Right ventricle myocardium superior (tissue), 1 donor: Measurements from ENCODE around the gene PPP1R3D. TPM values are rescaled to one million over a fixed set of nuclear protein-coding genes. Genes with fewer than 3 reads are reported as not detected.
"Not testable (repeated sequence)": the region's sequence is repeated elsewhere in the genome, so short reads cannot be mapped to it uniquely, and the experiment has no call there.

Experiments used
- ATAC-seq: fragments of 200-7000 bp; cut with Tn5 transposase; one replicate; pipeline ENCODE4 v1.9.1; 2020; ENCODE audit warnings: mild to moderate bottlenecking; ENCODE audit not compliant: poor library complexity
- DNase-seq: peaks from one replicate; pipeline ENCODE4 v3.0.0-alpha.2; 2020
- intact Hi-C: fragments of 100-400 bp; cut with DNase I; formaldehyde crosslinking; loops from one replicate; pipeline ENCODE4 v1.11.2; 2022
- total RNA-seq: library from RNA; stranded (reverse); fragmentation: NEBNext Ultra II Directional; extraction: Animal tissue kit (Norgen Biotek cat#: 25700); gene quantifications from one replicate; pipeline ENCODE4 v1.2.1, GENCODE V29; 2021
- donor health status: DM: no; HTN: yes; CAD: no; lungs with severe emphysema.

PPP1R3D gene
- total RNA-seq, 1 donor from 2014 or later, result 12.7 TPM

DNA sequence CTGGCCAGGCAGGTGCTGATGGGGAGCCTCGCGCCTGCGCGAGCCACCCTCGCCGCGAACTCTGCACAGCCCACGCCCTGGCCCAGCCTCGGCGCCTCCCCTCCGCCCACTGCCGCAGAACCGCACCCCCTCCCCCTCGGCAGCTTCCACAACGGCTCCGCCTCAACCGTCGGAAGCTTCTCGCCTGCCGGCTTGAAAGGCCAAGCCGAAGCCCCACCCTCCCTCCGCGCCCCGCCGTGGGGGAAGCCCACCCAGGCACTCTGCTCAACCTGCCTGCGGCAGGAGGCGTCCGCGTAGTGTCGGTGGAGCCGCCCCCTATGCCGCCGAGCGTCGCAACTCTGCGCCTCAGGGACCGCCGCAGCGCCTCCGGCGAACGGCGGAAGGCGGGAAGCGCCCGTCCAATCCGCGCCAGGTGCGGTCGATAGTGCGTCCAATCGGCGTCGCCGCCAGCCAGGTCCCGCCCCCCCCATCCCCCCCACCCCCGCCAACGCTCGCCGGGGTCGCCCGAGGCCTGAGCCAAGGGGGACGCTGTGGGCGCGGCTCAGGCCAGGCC, 6.7 kb downstream of the PPP1R3D start, which contains the start of gene SYCP2:
Gene SYCP2 (minus strand): TSS at position 342 of the 553 bp plus-strand sequence. CDS start 11,224 bp downstream, outside the sequence.
- peak; percentile 81 for ATAC-seq
- intact Hi-C loops, result no loop called here
- DNase-seq, result peak; percentile 77

GRCh38 chr20:59932616-59933295, 7.3 kb downstream of the PPP1R3D start:
- DNase-seq, result peak; percentile 46
- no peak for ATAC-seq
- intact Hi-C loops, result no loop called here

GRCh38 chr20:59931511-59932312, 8.4 kb downstream of the PPP1R3D start:
- intact Hi-C loops, result no loop called here
- no peak for ATAC-seq
- DNase-seq, result no peak

DNA sequence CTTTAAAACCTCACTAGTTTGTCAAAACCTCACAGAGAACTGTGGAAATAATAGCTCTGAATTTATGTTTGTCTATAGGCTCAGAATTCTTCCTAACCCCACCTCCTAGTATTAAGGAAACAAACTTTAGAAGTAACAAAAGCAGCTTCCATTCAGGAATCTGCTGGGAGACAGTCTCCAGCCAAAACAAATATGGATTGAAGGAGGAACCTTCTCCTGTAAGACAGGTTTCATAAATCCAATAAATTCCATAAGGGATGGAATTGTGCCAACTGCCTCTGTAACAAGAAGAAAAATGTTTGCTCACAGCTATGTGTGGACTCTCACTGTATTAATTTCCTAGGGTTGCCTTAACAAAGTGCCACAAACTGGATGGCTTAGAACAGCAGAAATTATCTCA, 14.2 kb downstream of the PPP1R3D start:
- intact Hi-C loops, result no loop called here
- ATAC-seq (no peak), DNase-seq (no peak)

DNA sequence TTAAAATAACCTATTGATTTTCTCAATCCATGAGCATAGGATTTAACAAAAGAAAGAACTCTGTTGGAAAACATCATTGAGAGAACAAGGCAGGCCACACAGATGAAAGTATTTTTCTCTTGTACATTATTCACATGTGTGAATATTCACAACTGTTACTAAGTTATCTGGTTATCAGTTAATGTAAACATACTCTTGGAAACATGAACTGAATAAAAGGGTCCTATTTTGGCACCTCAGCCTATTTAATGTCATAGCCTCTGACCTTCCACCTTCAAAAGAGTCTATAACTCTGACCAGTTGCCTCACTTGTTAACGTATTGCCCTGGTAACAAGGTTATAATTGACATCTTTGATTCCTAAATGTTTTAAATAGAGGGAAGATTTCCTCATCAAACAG, 14.7 kb downstream of the PPP1R3D start:
- ATAC-seq (no peak), DNase-seq (no peak)
- intact Hi-C loops, result no loop called here

DNA sequence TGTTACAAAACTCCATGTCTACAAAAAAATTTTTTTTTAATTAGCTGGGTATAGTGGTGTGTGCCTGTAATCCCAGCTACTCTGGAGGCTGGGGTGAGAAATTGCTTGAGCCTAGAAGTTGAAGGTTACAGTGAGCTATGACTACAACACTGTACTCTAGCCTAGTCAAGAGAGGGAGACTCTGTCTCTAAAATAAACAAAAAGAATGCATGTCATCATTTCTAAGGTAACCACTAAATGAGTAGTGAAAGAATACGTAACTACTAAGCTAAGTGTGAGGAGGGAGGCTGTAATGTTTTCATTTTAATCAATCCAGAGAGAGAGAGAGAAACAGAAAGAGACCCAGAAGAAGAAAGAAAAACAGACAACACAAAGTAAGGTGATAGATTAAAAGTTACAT, 16.6 kb downstream of the PPP1R3D start:
- ATAC-seq, result no peak
- no peak for DNase-seq
- intact Hi-C loops, result no loop called here

DNA sequence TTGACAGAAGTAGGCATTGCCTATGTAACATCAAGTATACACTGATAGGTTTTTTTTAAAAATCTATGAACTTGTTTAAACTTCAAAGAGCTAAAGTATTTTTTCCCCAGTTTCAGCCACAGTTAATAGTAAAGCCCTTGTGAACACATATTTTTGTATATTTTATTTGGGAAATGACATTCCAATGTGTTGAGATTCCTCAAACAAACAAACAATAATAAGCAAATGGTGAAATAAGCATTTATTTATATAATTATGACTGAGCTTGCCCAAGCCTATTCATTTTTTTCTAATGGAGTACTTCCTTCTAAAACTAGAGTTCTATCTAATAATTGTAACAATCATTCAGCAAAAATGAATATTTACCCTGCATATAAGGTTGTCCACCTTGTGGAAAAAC, 19.2 kb downstream of the PPP1R3D start:
- no peak for ATAC-seq
- intact Hi-C loops, result no loop called here
- no peak for DNase-seq

GRCh38 chr20:59912609-59913008, 27.5 kb downstream of the PPP1R3D start:
- intact Hi-C loops, result no loop called here
- ATAC-seq, result no peak
- no peak for DNase-seq

DNA sequence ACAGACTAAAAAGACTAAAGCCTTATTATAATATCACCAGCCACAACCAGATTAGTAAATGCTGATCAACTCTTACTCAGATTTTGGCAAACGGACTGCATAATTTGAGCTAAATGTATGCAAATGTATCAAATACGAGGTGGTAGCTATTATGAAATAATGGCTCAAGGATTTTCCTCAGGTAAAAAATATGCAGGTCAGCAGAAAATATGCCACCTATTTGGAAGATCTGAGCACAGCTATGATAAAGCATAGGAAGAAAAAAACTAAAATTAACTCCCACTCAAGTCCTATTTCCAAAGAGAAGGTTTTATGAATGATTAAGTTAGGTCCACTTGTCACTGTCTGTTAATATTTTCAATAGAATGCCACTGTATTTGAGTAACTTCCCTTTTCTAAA, 29.1 kb downstream of the PPP1R3D start:
- ATAC-seq, result no peak
- no peak for DNase-seq
- intact Hi-C loops, result no loop called here

- ATAC-seq (no peak), DNase-seq (no peak)
- intact Hi-C loops, result no loop called here
Measured at GRCh38 chr20:59908855-59909254, 31.2 kb downstream of the PPP1R3D start.

- intact Hi-C loops, result no loop called here
- DNase-seq (no peak), ATAC-seq (no peak)
Measured at GRCh38 chr20:59903621-59904020, 36.5 kb downstream of the PPP1R3D start.

DNA sequence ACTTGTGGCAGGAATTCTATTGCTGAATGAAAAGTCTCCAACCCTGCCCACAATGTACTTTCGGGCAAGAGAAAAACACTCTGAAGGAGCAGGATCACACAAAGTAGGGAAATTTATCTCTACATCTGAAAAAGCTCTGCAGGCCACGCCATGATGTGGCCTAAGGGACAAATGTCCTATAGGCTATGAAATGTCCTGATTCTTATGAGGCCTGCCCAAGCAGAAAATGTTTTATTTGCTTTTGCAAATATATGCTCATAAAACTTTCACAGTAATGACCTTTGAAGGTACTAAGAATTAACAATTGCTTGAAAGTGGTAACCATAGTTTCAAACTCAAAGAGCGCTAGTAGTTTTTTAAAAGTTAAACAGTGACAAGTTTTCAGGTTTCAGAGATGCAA, 37.6 kb downstream of the PPP1R3D start:
- intact Hi-C loops, result no loop called here
- ATAC-seq (no peak), DNase-seq (no peak)

GRCh38 chr20:59895908-59896307, 44.2 kb downstream of the PPP1R3D start:
- intact Hi-C loops, result no loop called here
- no peak for DNase-seq
- peak; percentile 74 for ATAC-seq

- no peak for DNase-seq
- intact Hi-C loops, result no loop called here
- no peak for ATAC-seq
Measured at GRCh38 chr20:59891581-59891980, 48.5 kb downstream of the PPP1R3D start.

DNA sequence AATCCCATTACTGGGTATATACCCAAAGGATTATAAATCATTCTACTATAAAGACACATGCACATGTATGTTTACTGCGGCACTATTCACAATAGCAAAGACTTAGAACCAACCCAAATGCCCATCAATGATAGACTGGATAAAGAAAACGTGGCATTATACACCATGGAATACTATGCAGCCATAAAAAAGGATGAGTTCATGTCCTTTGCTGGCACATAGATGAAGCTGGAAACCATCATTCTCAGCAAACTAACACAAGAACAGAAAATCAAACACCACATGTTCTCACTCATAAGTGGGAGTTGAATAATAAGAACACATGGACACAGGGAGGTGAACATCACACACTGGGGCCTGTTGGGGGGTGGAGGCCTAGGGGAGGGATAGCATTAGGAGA, 50.1 kb downstream of the PPP1R3D start:
- intact Hi-C loops, ATAC-seq, DNase-seq: not testable (repeated sequence)

DNA sequence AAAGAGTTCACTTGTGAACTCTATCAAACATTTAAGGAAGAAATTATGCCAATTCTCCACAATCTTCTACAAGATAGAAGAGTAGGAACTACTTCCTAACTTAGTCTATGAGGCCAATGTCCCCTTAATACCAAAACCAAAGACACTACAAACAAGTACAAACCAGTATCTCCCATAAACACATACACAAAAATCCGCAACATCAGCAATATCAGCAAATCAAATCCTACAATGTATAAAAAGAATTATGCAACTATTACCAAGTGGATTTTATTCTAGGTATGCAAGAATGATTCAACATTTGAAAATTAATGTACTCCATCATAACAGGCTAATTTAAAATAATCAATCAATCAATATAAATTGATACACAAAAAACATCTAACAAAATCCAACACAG, 52.1 kb downstream of the PPP1R3D start:
- DNase-seq (no peak), ATAC-seq (no peak)
- intact Hi-C loops, result no loop called here
